C4-2B (cell line): ENCODE data around the gene SLC27A2.

Experiments used
- H3K27ac ChIP-seq: fragments of 450-650 bp; 2 replicates; pipeline ENCODE4 v1.5.1; 2017
- CTCF ChIP-seq: fragments of 450-650 bp; conservative IDR thresholded peaks from 2 replicates; pipeline ENCODE4 v1.5.1; 2017; ENCODE audit warnings: mild to moderate bottlenecking
- ZFX ChIP-seq: fragments of 450-650 bp; IDR thresholded peaks from 2 replicates; pipeline ENCODE4 v1.6.1; 2017

The SLC27A2 gene

GRCh38 chr15:50181201-50181968 is 611 bp upstream of the SLC27A2 start:
- no peak for TF ChIP-seq CTCF
- TF ChIP-seq ZFX, result no peak
- H3K27ac ChIP-seq, result peak overlapping the region; percentile 57

GRCh38 chr15:50182219-50183013 is 420 bp downstream of the SLC27A2 start:
- TF ChIP-seq ZFX, result peak; percentile 68
- peak; percentile 52 for TF ChIP-seq CTCF
- H3K27ac ChIP-seq, result peak overlapping the region; percentile 57

- peak overlapping the region; percentile 57 for H3K27ac ChIP-seq
- no peak for TF ChIP-seq CTCF
- TF ChIP-seq ZFX, result no peak
These were observed 1.3 kb downstream of the SLC27A2 start for GRCh38 chr15:50183112-50183794.

- TF ChIP-seq CTCF (no peak), ZFX (no peak)
- H3K27ac ChIP-seq, result no peak overlapping the region
These were observed 3.0 kb downstream of the SLC27A2 start for GRCh38 chr15:50184863-50185504.

- TF ChIP-seq ZFX (no peak), CTCF (no peak)
- H3K27ac ChIP-seq, result no peak overlapping the region
These were observed 4.1 kb downstream of the SLC27A2 start for GRCh38 chr15:50186090-50186489.

GRCh38 chr15:50186752-50187151 is 4.8 kb downstream of the SLC27A2 start:
- no peak for TF ChIP-seq ZFX
- TF ChIP-seq CTCF, result no peak; the same call in 1 of the 2 replicates
- no peak overlapping the region for H3K27ac ChIP-seq
